ENCODE results near the gene GPATCH2L. TPM values are rescaled to one million over a fixed set of nuclear protein-coding genes. Genes with fewer than 3 reads are reported as not detected.

GPATCH2L gene
- total RNA-seq, 1 experiment from 2014 or later: 76.7 TPM

GRCh38 chr14:76208340-76208739 is 56.6 kb downstream of the GPATCH2L start:
- no peak overlapping the region for H4K8ac ChIP-seq (replicated peaks; ENCODE audit: insufficient read length, low read depth, low read length)
- H3T11ph ChIP-seq (ENCODE audit: low read length): no peak overlapping the region
- H4K91ac ChIP-seq (ENCODE audit: insufficient read length, low read depth, low read length): no peak overlapping the region
- no peak overlapping the region for H3K4me2 ChIP-seq (ENCODE audit: insufficient read depth, insufficient read length, low read length)
- Mint-ChIP-seq H3K4me3 (no peak overlapping the region), H3K9me3 (no peaks in the 10 kb centered on the region), H3K36me3 (ENCODE audit: insufficient read depth in 1 of 3, low read depth in 3 of 3) (peaks cover 6 to 11% (median 6%) of the 10 kb centered on the region in 3 experiments; a peak in 6 of 7 replicates), H3K27ac (peak overlapping the region in 2 of 3 experiments; percentile 14 to 26; a peak in 3 of 7 replicates), H3K27me3 (ENCODE audit: low read depth) (no peaks in the 10 kb centered on the region), H3K4me1 (peaks cover 14 to 15% of the 10 kb centered on the region in 2 experiments)
- H3K79me1 ChIP-seq (ENCODE audit: insufficient read depth, low read depth, low read length, poor library complexity, severe bottlenecking): no peaks in the 10 kb centered on the region
- no peaks in the 10 kb centered on the region for H3K27me3 ChIP-seq (ENCODE audit: insufficient read depth, low read length)
- no peak overlapping the region for H2BK12ac ChIP-seq (ENCODE audit: insufficient read length, low read depth, low read length)
- H2AK5ac ChIP-seq (ENCODE audit: insufficient read length, low read length): no peak overlapping the region
- no peak overlapping the region for H2BK20ac ChIP-seq (ENCODE audit: low read depth, low read length, poor library complexity, severe bottlenecking)
- WGBS (ENCODE audit: extremely low coverage, insufficient read length, low lambda C conversion rate): no CpG with 5 or more reads among the region's 5 CpGs
- H3K4ac ChIP-seq (ENCODE audit: low read depth, low read length): no peak overlapping the region
- no peaks in the 10 kb centered on the region for H3K9me3 ChIP-seq (ENCODE audit: control insufficient read depth, low read depth, low read length)
- H4K5ac ChIP-seq (ENCODE audit: insufficient read length, low read depth, low read length): no peak overlapping the region
- no peak overlapping the region for H3K14ac ChIP-seq (ENCODE audit: insufficient read depth, low read length)
- H2BK15ac ChIP-seq (ENCODE audit: low read depth, low read length): no peak overlapping the region
- no peaks in the 10 kb centered on the region for H4K20me1 ChIP-seq (ENCODE audit: control insufficient read depth, insufficient read depth, insufficient read length)
- H3K27ac ChIP-seq (ENCODE audit: insufficient read length, low read depth, low read length): no peak overlapping the region
- no peak overlapping the region for H2BK5ac ChIP-seq (ENCODE audit: insufficient read length, low read length)
- no peaks in the 10 kb centered on the region; the same call in 1 of the 2 replicates for H3K4me1 ChIP-seq (ENCODE audit: insufficient read depth, low read length)
- H3K18ac ChIP-seq (ENCODE audit: insufficient read length, low read depth, low read length): no peak overlapping the region
- no peaks in the 10 kb centered on the region for H3K79me2 ChIP-seq (ENCODE audit: insufficient read depth, low read length)
- TF ChIP-seq, protein P1, sequence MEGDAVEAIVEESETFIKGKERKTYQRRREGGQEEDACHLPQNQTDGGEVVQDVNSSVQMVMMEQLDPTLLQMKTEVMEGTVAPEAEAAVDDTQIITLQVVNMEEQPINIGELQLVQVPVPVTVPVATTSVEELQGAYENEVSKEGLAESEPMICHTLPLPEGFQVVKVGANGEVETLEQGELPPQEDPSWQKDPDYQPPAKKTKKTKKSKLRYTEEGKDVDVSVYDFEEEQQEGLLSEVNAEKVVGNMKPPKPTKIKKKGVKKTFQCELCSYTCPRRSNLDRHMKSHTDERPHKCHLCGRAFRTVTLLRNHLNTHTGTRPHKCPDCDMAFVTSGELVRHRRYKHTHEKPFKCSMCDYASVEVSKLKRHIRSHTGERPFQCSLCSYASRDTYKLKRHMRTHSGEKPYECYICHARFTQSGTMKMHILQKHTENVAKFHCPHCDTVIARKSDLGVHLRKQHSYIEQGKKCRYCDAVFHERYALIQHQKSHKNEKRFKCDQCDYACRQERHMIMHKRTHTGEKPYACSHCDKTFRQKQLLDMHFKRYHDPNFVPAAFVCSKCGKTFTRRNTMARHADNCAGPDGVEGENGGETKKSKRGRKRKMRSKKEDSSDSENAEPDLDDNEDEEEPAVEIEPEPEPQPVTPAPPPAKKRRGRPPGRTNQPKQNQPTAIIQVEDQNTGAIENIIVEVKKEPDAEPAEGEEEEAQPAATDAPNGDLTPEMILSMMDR (conservative IDR thresholded peaks at IDR 0.05): no peak
- no peak for DNase-seq
- H3K9ac ChIP-seq (ENCODE audit: extremely low read depth, insufficient read length, low read length): no peak overlapping the region
- H3K23ac ChIP-seq (ENCODE audit: insufficient read length, low read depth, low read length): no peak overlapping the region
- H3K56ac ChIP-seq (ENCODE audit: insufficient read length, low read depth, low read length): no peak overlapping the region
- H2BK120ac ChIP-seq (ENCODE audit: low read depth, low read length, poor library complexity, severe bottlenecking): no peak overlapping the region
- H3K23me2 ChIP-seq (ENCODE audit: insufficient read length, low read depth, low read length, poor library complexity, severe bottlenecking): no peaks in the 10 kb centered on the region
- no peak overlapping the region for H2AFZ ChIP-seq (ENCODE audit: low read length)

Data from H9 (cell line).